GM23338 (cell line): ENCODE measurements around the gene GCNT2. TPM values are rescaled to one million over a fixed set of nuclear protein-coding genes. Genes with fewer than 3 reads are reported as not detected.

Experiments
- ATAC-seq: fragments of 200-7000 bp; cut with Tn5 transposase; 3 replicates; pipeline ENCODE4 v1.9.1; 2020
- DNase-seq: peaks from one replicate; pipeline ENCODE4 v3.0.0-alpha.2; 2015; ENCODE audit warnings: low spot score
- H2AFZ ChIP-seq: fragments of 200-600 bp; sonication (generic); 2 replicates; pipeline ENCODE4 v1.8.0; 2016; ENCODE audit warnings: antibody characterized with exemption, mild to moderate bottlenecking, moderate library complexity
- H3F3A ChIP-seq: fragments of 200-600 bp; sonication (generic); replicated peaks from 2 replicates; pipeline ENCODE4 v1.8.0; 2017; ENCODE audit warnings: antibody characterized with exemption, mixed run types, low read depth
- H3K27ac ChIP-seq: fragments of 200-600 bp; sonication (generic); 2 replicates; pipeline ENCODE4 v1.6.1; 2016; ENCODE audit warnings: low read depth
- H3K27me3 ChIP-seq: fragments of 200-600 bp; sonication (generic); 2 replicates; pipeline ENCODE4 v1.8.0; 2016; ENCODE audit warnings: mild to moderate bottlenecking, mixed run types, moderate library complexity; ENCODE audit not compliant: insufficient read depth
- H3K36me3 ChIP-seq: fragments of 200-600 bp; sonication (generic); 2 replicates; pipeline ENCODE4 v1.8.0; 2016; ENCODE audit warnings: mild to moderate bottlenecking; ENCODE audit not compliant: insufficient read depth
- H3K4me1 ChIP-seq: fragments of 200-600 bp; sonication (generic); 2 replicates; pipeline ENCODE4 v1.8.0; 2016; ENCODE audit warnings: mild to moderate bottlenecking, moderate library complexity; ENCODE audit not compliant: insufficient read depth
- H3K4me2 ChIP-seq: fragments of 200-600 bp; sonication (generic); 2 replicates; pipeline ENCODE4 v1.7.1; 2017; ENCODE audit warnings: mixed run types
- H3K4me3 ChIP-seq: fragments of 200-600 bp; sonication (generic); 2 replicates; pipeline ENCODE4 v1.6.1; 2016; ENCODE audit warnings: mixed run types
- H3K79me2 ChIP-seq: fragments of 200-600 bp; sonication (generic); replicated peaks from 2 replicates; pipeline ENCODE4 v1.8.0; 2017; ENCODE audit warnings: mild to moderate bottlenecking; ENCODE audit not compliant: insufficient read depth
- H3K9me2 ChIP-seq: fragments of 200-600 bp; sonication (generic); 2 replicates; pipeline ENCODE4 v1.8.0; 2017; ENCODE audit not compliant: insufficient read depth
- H4K20me1 ChIP-seq: fragments of 200-600 bp; sonication (generic); replicated peaks from 2 replicates; pipeline ENCODE4 v1.8.0; 2017; ENCODE audit warnings: mild to moderate bottlenecking; ENCODE audit not compliant: insufficient read depth
- H3K27ac Mint-ChIP-seq: 2 replicates; pipeline ENCODE4 v1.8.0; 2020; ENCODE audit warnings: inconsistent platforms, mild to moderate bottlenecking, moderate library complexity, mixed read lengths
- H3K27me3 Mint-ChIP-seq: 3 replicates; pipeline ENCODE4 v1.8.0; 2022; ENCODE audit warnings: low read depth, mild to moderate bottlenecking, moderate library complexity, mixed read lengths, inconsistent platforms; ENCODE audit not compliant: insufficient read depth, poor library complexity
- H3K36me3 Mint-ChIP-seq: 3 replicates; pipeline ENCODE4 v1.8.0; 2021; ENCODE audit warnings: low read depth, mild to moderate bottlenecking, inconsistent platforms, moderate library complexity, mixed read lengths
- H3K4me1 Mint-ChIP-seq: 3 replicates; pipeline ENCODE4 v1.8.0; 2020; ENCODE audit warnings: mild to moderate bottlenecking, inconsistent platforms, mixed read lengths
- H3K4me3 Mint-ChIP-seq: 3 replicates; pipeline ENCODE4 v1.8.0; 2021; ENCODE audit warnings: moderate library complexity, mild to moderate bottlenecking, inconsistent platforms, mixed read lengths
- H3K9me3 Mint-ChIP-seq: 3 replicates; pipeline ENCODE4 v1.8.0; 2020; ENCODE audit warnings: moderate library complexity, mild to moderate bottlenecking, inconsistent platforms, mixed read lengths
- EZH2phosphoT487 ChIP-seq: fragments of 200-600 bp; sonication (generic); IDR thresholded peaks from one replicate; pipeline ENCODE4 v1.8.1; 2018; ENCODE audit warnings: antibody characterized with exemption; ENCODE audit not compliant: unreplicated experiment
- NANOG ChIP-seq: IDR thresholded peaks from 2 replicates; pipeline ENCODE4 v1.6.1; 2016; ENCODE audit warnings: antibody characterized with exemption, borderline replicate concordance
- STAT1 ChIP-seq: IDR thresholded peaks from one replicate; pipeline ENCODE4 v1.6.1; 2016; ENCODE audit warnings: antibody characterized with exemption; ENCODE audit not compliant: unreplicated experiment
- ZNF462 ChIP-seq: fragments of 250-450 bp; sonication (Bioruptor Pico); IDR thresholded peaks from 2 replicates; pipeline ENCODE4 v1.5.0; 2020; ENCODE audit warnings: mild to moderate bottlenecking, moderate library complexity
- polyA plus RNA-seq: library from polyadenylated mRNA; unstranded; fragments of >200 nt; fragmentation: Nextera tagmentation; extraction: Ambion mirVana; gene quantifications from 2 replicates; pipeline ENCODE4 v1.2.1, GENCODE V29; 2016
- total RNA-seq: library from RNA; depleted of rRNA; stranded (reverse); fragments of >200 nt; shearing (Covaris generic); gene quantifications from 2 replicates; pipeline ENCODE4 v1.2.3, GENCODE V29; 2014
- TF ChIP-seq, protein P1 (sequence below), 2 experiments: fragments of 200-600 bp in 1 of 2; sonication (generic) in 1 of 2; conservative IDR thresholded peaks; 2 replicates each; pipeline versions ENCODE4 v1.5.1 to v1.6.1; 2016 to 2017; ENCODE audit warnings: antibody characterized with exemption in 2 of 2, low read depth in 2 of 2, mild to moderate bottlenecking in 2 of 2, moderate library complexity in 1 of 2
- TF ChIP-seq, protein P2 (sequence below): IDR thresholded peaks from one replicate; pipeline ENCODE4 v1.6.1; 2018; ENCODE audit warnings: antibody characterized with exemption; ENCODE audit not compliant: unreplicated experiment

GCNT2 gene
- total and polyA plus RNA-seq, 2 experiments from 2014 or later: 28.3 to 137 TPM

GRCh38 chr6:10472634-10473033, 48.5 kb upstream of the GCNT2 start:
- Mint-ChIP-seq H3K4me3 (no peak overlapping the region), H3K27me3 (peaks cover 2% of the 10 kb centered on the region), H3K27ac (no peak overlapping the region), H3K4me1 (no peaks in the 10 kb centered on the region), H3K9me3 (0 out of 3 replicates have a peak, but pooled peaks cover 2% of the 10 kb centered on the region), H3K36me3 (no peaks in the 10 kb centered on the region)
- Histone ChIP-seq H3K4me3 (no peak overlapping the region), H3K79me2 (no peaks in the 10 kb centered on the region), H3K4me1 (no peaks in the 10 kb centered on the region), H3F3A (no peaks in the 10 kb centered on the region), H3K4me2 (no peak overlapping the region), H4K20me1 (no peaks in the 10 kb centered on the region), H3K36me3 (no peaks in the 10 kb centered on the region), H2AFZ (no peak overlapping the region), H3K27me3 (no peaks in the 10 kb centered on the region), H3K9me2 (no peaks in the 10 kb centered on the region), H3K27ac (no peak overlapping the region)
- TF ChIP-seq NANOG (no peak), EZH2phosphoT487 (no peak), STAT1 (no peak)
- no peak for ATAC-seq
- no peak for DNase-seq

DNA sequence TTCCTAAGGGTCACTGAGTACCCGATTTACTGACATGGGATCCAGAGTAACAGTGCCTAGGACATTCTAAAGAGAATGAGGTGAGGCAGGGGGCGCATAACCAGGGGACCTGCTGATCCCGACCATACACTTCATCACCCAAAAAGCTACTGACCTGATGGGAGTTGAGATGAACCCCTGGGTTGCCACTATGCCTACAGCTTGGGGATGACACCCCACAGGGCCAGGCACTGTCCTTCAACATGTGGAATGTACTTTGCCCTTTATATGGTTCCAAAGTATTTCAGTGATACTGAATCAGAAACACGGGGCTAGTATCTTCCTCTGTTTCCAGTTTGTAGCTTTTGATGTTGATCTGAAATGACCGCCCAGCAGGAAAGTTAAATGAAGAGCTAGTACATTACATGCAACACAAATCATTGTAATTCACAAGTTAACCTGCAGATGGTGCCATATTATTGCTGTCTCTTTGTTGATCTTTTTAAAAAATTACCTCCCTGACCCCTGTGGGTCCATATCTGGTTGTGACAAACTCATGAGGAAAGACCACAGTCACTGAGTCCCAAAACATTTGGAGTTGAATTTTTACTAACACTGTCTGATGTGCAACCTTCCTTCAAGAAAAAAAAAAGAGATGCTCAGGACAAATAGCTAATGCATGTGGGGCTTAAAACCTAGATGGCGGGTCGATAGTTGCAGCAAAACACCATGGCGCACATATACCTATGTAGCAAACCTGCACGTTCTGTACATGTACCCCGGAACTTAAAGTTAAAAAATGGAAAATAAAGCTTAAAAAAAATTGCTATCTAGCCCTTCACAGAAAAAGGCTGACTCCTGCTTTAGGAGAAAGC, 42.7 kb upstream of the GCNT2 start:
- no peaks in the 10 kb centered on the region for H3K36me3 Mint-ChIP-seq
- H3K27me3 Mint-ChIP-seq: peaks cover 4% of the 10 kb centered on the region
- Histone ChIP-seq H3K9me2 (no peaks in the 10 kb centered on the region), H3K36me3 (no peaks in the 10 kb centered on the region), H3K27ac (no peak overlapping the region), H3K27me3 (no peaks in the 10 kb centered on the region), H3K4me2 (no peak overlapping the region), H3F3A (no peaks in the 10 kb centered on the region), H3K79me2 (no peaks in the 10 kb centered on the region), H2AFZ (no peak overlapping the region), H3K4me3 (no peak overlapping the region), H3K4me1 (no peaks in the 10 kb centered on the region), H4K20me1 (no peaks in the 10 kb centered on the region)
- no peak overlapping the region for H3K27ac Mint-ChIP-seq
- no peak overlapping the region for H3K4me3 Mint-ChIP-seq
- peak; percentile 85 for DNase-seq
- peaks cover 9% of the 10 kb centered on the region; the same call in 2 of the 3 replicates for H3K9me3 Mint-ChIP-seq
- no peaks in the 10 kb centered on the region for H3K4me1 Mint-ChIP-seq
- TF ChIP-seq ZNF462 (CRISPR knock-in tag): no peak
- TF ChIP-seq, protein P1, sequence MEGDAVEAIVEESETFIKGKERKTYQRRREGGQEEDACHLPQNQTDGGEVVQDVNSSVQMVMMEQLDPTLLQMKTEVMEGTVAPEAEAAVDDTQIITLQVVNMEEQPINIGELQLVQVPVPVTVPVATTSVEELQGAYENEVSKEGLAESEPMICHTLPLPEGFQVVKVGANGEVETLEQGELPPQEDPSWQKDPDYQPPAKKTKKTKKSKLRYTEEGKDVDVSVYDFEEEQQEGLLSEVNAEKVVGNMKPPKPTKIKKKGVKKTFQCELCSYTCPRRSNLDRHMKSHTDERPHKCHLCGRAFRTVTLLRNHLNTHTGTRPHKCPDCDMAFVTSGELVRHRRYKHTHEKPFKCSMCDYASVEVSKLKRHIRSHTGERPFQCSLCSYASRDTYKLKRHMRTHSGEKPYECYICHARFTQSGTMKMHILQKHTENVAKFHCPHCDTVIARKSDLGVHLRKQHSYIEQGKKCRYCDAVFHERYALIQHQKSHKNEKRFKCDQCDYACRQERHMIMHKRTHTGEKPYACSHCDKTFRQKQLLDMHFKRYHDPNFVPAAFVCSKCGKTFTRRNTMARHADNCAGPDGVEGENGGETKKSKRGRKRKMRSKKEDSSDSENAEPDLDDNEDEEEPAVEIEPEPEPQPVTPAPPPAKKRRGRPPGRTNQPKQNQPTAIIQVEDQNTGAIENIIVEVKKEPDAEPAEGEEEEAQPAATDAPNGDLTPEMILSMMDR (conservative IDR thresholded peaks at IDR 0.05; ENCODE audit: low read depth in 2 of 2): peak; percentile 80 to 87
- TF ChIP-seq, protein P2, sequence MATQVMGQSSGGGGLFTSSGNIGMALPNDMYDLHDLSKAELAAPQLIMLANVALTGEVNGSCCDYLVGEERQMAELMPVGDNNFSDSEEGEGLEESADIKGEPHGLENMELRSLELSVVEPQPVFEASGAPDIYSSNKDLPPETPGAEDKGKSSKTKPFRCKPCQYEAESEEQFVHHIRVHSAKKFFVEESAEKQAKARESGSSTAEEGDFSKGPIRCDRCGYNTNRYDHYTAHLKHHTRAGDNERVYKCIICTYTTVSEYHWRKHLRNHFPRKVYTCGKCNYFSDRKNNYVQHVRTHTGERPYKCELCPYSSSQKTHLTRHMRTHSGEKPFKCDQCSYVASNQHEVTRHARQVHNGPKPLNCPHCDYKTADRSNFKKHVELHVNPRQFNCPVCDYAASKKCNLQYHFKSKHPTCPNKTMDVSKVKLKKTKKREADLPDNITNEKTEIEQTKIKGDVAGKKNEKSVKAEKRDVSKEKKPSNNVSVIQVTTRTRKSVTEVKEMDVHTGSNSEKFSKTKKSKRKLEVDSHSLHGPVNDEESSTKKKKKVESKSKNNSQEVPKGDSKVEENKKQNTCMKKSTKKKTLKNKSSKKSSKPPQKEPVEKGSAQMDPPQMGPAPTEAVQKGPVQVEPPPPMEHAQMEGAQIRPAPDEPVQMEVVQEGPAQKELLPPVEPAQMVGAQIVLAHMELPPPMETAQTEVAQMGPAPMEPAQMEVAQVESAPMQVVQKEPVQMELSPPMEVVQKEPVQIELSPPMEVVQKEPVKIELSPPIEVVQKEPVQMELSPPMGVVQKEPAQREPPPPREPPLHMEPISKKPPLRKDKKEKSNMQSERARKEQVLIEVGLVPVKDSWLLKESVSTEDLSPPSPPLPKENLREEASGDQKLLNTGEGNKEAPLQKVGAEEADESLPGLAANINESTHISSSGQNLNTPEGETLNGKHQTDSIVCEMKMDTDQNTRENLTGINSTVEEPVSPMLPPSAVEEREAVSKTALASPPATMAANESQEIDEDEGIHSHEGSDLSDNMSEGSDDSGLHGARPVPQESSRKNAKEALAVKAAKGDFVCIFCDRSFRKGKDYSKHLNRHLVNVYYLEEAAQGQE: no peak
- peak; percentile 72 for ATAC-seq
